Endothelial cell of umbilical vein (primary cell): Measurements from ENCODE around the gene CHN2. TPM values are rescaled to one million over a fixed set of nuclear protein-coding genes. Genes with fewer than 3 reads are reported as not detected.

ENCODE experiments used
- BruUV-seq: library from RNA; stranded (reverse); fragments of 400-500 nt; replicated peaks from 2 replicates; lab custom pipeline; 2021; lab: Mats Ljungman, UMichigan
- CTCF ChIA-PET: fragments of 300-600, 350-600 bp; sonication (Branson Sonifier 250); formaldehyde crosslinking; loops from one replicate; lab custom pipeline; 2021; ENCODE audit warnings: antibody characterized with exemption, inconsistent platforms; lab: Charles Lee
- POLR2A ChIA-PET: fragments of 300-600, 350-600 bp; sonication (Branson Sonifier 250); formaldehyde crosslinking; loops from one replicate; lab custom pipeline; 2021; ENCODE audit warnings: antibody characterized with exemption, inconsistent platforms; lab: Charles Lee
- DNase-seq: peaks from one replicate; pipeline ENCODE4 v3.0.0-alpha.2; 2011; ENCODE audit warnings: low read depth, low spot score
- FAIRE-seq: peaks from 2 replicates; lab custom pipeline; 2011; peaks lifted over from hg19 to GRCh38; lab: Jason Lieb, UNC
- H2AFZ ChIP-seq: 2 replicates; pipeline ENCODE4 v1.6.0; 2012; ENCODE audit warnings: low read depth, low read length, control low read depth, inconsistent platforms
- H3K27ac ChIP-seq: 2 replicates; pipeline ENCODE4 v1.5.1; 2011; ENCODE audit warnings: low read depth, mild to moderate bottlenecking, control low read depth, low read length, moderate library complexity; ENCODE audit not compliant: insufficient read depth
- H3K27me3 ChIP-seq, 2 experiments: 2 replicates each; pipeline versions ENCODE4 v1.6.0 to v1.6.1; 2011; ENCODE audit warnings: low read length in 2 of 2, mixed read lengths in 1 of 2; ENCODE audit not compliant: control insufficient read depth in 2 of 2, insufficient read depth in 2 of 2
- H3K36me3 ChIP-seq, 2 experiments: 2 replicates in 1 of 2; 3 replicates in 1 of 2; pipeline ENCODE4 v1.5.1; 2011; ENCODE audit warnings: low read length in 2 of 2, mild to moderate bottlenecking in 1 of 2, moderate library complexity in 1 of 2; ENCODE audit not compliant: control insufficient read depth in 2 of 2, insufficient read depth in 2 of 2; ENCODE audit errors: extremely low read depth in 1 of 2
- H3K4me1 ChIP-seq: 3 replicates; pipeline ENCODE4 v1.5.1; 2011; ENCODE audit warnings: mild to moderate bottlenecking, low read length; ENCODE audit not compliant: control insufficient read depth, insufficient read depth; ENCODE audit errors: extremely low read depth
- H3K4me2 ChIP-seq: 2 replicates; pipeline ENCODE4 v1.6.1; 2011; ENCODE audit warnings: low read length, control low read depth, mixed read lengths; ENCODE audit not compliant: insufficient read depth
- H3K4me3 ChIP-seq, 3 experiments: fragments of 200-600 bp in 1 of 3; sonication (generic), shearing (Covaris generic) in 1 of 3; replicated peaks in 1 of 3; 2 replicates each; pipeline ENCODE4 v1.5.1; 2011 to 2016; ENCODE audit warnings: control low read depth in 3 of 3, low read length in 3 of 3, mild to moderate bottlenecking in 2 of 3, inconsistent platforms in 1 of 3, low read depth in 1 of 3, moderate library complexity in 1 of 3; ENCODE audit not compliant: insufficient read depth in 1 of 3
- H3K79me2 ChIP-seq: 2 replicates; pipeline ENCODE4 v1.6.0; 2012; ENCODE audit warnings: low read length, inconsistent platforms; ENCODE audit not compliant: control insufficient read depth, insufficient read depth
- H3K9ac ChIP-seq: replicated peaks from 2 replicates; pipeline ENCODE3; 2011; ENCODE audit warnings: low read length, control low read depth; ENCODE audit not compliant: insufficient read depth; ENCODE audit errors: extremely low read depth
- H3K9me1 ChIP-seq: replicated peaks from 3 replicates; pipeline ENCODE4 v1.6.0; 2011; ENCODE audit warnings: mild to moderate bottlenecking, low read length; ENCODE audit not compliant: control insufficient read depth, insufficient read depth; ENCODE audit errors: extremely low read depth
- H3K9me3 ChIP-seq: replicated peaks from 2 replicates; pipeline ENCODE4 v1.5.1; 2012; ENCODE audit warnings: low read length, inconsistent platforms; ENCODE audit not compliant: control insufficient read depth, insufficient read depth
- H4K20me1 ChIP-seq: replicated peaks from 2 replicates; pipeline ENCODE3; 2011; ENCODE audit warnings: mild to moderate bottlenecking, low read length; ENCODE audit not compliant: control insufficient read depth, insufficient read depth; ENCODE audit errors: extremely low read depth
- CTCF ChIP-seq, 2 donors: IDR thresholded peaks; 1 replicate in 1 of 2; 2 replicates in 1 of 2; pipeline ENCODE4 v1.5.1; 2011; ENCODE audit warnings: low read length in 2 of 2, mild to moderate bottlenecking in 2 of 2, moderate library complexity in 2 of 2, control low read depth in 1 of 2, inconsistent platforms in 1 of 2, low read depth in 1 of 2; ENCODE audit not compliant: insufficient read depth in 1 of 2; ENCODE audit errors: extremely low read depth in 1 of 2
- EZH2 ChIP-seq: IDR thresholded peaks from 2 replicates; pipeline ENCODE4 v1.6.1; 2012; ENCODE audit warnings: borderline replicate concordance, low read depth, mild to moderate bottlenecking, moderate library complexity, low read length, inconsistent platforms; ENCODE audit not compliant: severe bottlenecking
- FOS ChIP-seq: IDR thresholded peaks from 2 replicates; pipeline ENCODE4 v1.6.1; 2011; ENCODE audit warnings: mild to moderate bottlenecking, low read length, moderate library complexity, borderline replicate concordance; ENCODE audit not compliant: insufficient read depth
- GATA2 ChIP-seq: IDR thresholded peaks from 2 replicates; pipeline ENCODE4 v1.7.0; 2011; ENCODE audit warnings: low read depth, mild to moderate bottlenecking, moderate library complexity, mixed read lengths, low read length; ENCODE audit not compliant: insufficient read length, insufficient read depth
- JUN ChIP-seq: IDR thresholded peaks from 2 replicates; pipeline ENCODE4 v1.6.1; 2011; ENCODE audit warnings: borderline replicate concordance, low read depth; ENCODE audit not compliant: insufficient read length, insufficient read depth
- MAX ChIP-seq: IDR thresholded peaks from 2 replicates; pipeline ENCODE4 v1.6.1; 2011; ENCODE audit not compliant: insufficient read depth, insufficient read length
- MYC ChIP-seq: IDR thresholded peaks from one replicate; pipeline ENCODE4 v1.6.1; 2011; ENCODE audit warnings: mild to moderate bottlenecking, low read depth, low read length
- POLR2A ChIP-seq: IDR thresholded peaks from 2 replicates; pipeline ENCODE4 v1.6.1; 2012; ENCODE audit warnings: low read depth, mild to moderate bottlenecking, control low read depth, low read length
- POLR2AphosphoS5 ChIP-seq: IDR thresholded peaks from 2 replicates; pipeline ENCODE4 v1.6.1; 2012; ENCODE audit warnings: low read depth, mild to moderate bottlenecking, control low read depth, low read length, moderate library complexity; ENCODE audit not compliant: insufficient read depth
- dilution Hi-C: fragments of 300-500 bp; cut with MboI; formaldehyde crosslinking; loops from one replicate; pipeline ENCODE4 v1.15.0; 2019; ENCODE audit warnings: low sequenced_read_pairs; ENCODE audit not compliant: extremely low pct_ligation_motif_present
- intact Hi-C: fragments of 100-400 bp; cut with micrococcal nuclease; formaldehyde crosslinking; loops from one replicate; pipeline ENCODE4 v1.10.0; 2022
- polyA plus RNA-seq, 4 experiments: library from polyadenylated mRNA; depleted of rRNA in 3 of 4; stranded (reverse) in 3 of 4; unstranded in 1 of 4; fragments of >200 nt; gene quantifications; 2 replicates each; pipeline versions ENCODE4 v1.2.1 to v1.2.3, GENCODE V29; 2011 to 2012; ENCODE audit warnings: missing spikeins in 1 of 4
- total RNA-seq: library from RNA; stranded (reverse); gene quantifications from 2 replicates; pipeline ENCODE4 v1.2.3, GENCODE V29; 2021

CHN2 gene
- total and polyA plus RNA-seq, 2 donors (not counting 3 experiments of a cell fraction or from before 2014, with no cell fraction given), result 1.4 to 5.0 TPM

GRCh38 chr7:29325476-29325875, 130.9 kb downstream of the CHN2 start:
- Histone ChIP-seq H3K4me1 (no peaks in the 10 kb centered on the region), H3K79me2 (no peaks in the 10 kb centered on the region), H3K9me1 (no peaks in the 10 kb centered on the region), H3K9ac (no peak overlapping the region), H3K36me3 (no peaks in the 10 kb centered on the region), H3K27ac (no peak overlapping the region), H3K4me3 (no peak overlapping the region), H3K9me3 (no peaks in the 10 kb centered on the region), H2AFZ (no peak overlapping the region), H4K20me1 (no peaks in the 10 kb centered on the region), H3K27me3 (peaks cover 0 to 2% of the 10 kb centered on the region in 2 experiments), H3K4me2 (no peak overlapping the region)
- BruUV-seq, result no TSS peak
- no peak for DNase-seq
- FAIRE-seq, result no peak
- dilution Hi-C loops (no loop called here), intact Hi-C loops (no loop called here)
- CTCF ChIA-PET, result interaction anchor here (1.2 kb wide), 2 partner anchors 10 to 83 kb away, joined by 3 to 4 read pairs; no protein-coding TSS in a partner anchor
- TF ChIP-seq MAX (no peak), CTCF (IDR thresholded peaks at IDR 0.05; ENCODE audit: extremely low read depth in 1 of 2, insufficient read depth in 1 of 2, low read depth in 1 of 2, low read length in 2 of 2) (no peak), MYC (no peak), FOS (no peak), POLR2A (no peak), EZH2 (no peak), GATA2 (no peak), JUN (no peak), POLR2AphosphoS5 (no peak)
- POLR2A ChIA-PET, result no interaction called here
